ENCODE measurements around the gene UTF1.

DNA sequence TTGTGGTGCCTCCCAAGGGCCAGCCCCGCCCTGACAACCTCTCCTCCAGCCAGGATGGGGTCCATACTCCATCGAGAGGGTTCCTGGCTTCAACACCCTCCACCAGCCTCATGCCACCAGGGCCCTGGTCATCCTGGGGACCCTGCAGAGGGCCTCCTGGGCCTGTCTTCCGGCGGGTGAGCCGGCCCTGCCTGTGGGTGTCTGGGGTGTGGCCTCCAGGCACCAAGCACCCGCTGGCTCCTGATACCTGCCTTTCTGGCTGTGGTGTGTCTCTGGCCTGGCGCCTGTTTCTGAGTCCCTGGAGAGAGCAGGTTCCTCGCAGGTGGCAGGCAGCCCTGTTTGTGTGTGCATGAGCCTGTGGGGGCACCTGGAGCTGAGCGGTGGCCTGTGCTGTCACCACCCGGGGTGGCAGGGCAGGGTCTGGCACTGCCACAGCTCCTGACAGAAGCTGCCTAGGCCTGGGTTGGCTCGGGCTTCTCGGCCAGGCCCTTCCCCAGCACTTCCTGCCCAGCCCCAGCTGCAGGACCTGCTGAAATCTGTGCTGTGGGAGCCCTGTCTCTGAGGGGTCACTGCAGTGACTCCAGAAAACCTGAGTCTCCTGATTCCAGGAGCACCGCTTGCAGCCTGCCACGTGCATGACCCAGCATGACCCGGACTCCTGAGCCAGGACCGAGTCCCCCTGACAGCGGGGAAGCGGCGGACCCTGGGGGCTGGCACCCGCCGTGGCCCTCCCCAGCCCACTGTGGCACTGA lies 28.2 kb downstream of the UTF1 start:
- TF ChIP-seq, protein P1, sequence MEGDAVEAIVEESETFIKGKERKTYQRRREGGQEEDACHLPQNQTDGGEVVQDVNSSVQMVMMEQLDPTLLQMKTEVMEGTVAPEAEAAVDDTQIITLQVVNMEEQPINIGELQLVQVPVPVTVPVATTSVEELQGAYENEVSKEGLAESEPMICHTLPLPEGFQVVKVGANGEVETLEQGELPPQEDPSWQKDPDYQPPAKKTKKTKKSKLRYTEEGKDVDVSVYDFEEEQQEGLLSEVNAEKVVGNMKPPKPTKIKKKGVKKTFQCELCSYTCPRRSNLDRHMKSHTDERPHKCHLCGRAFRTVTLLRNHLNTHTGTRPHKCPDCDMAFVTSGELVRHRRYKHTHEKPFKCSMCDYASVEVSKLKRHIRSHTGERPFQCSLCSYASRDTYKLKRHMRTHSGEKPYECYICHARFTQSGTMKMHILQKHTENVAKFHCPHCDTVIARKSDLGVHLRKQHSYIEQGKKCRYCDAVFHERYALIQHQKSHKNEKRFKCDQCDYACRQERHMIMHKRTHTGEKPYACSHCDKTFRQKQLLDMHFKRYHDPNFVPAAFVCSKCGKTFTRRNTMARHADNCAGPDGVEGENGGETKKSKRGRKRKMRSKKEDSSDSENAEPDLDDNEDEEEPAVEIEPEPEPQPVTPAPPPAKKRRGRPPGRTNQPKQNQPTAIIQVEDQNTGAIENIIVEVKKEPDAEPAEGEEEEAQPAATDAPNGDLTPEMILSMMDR (IDR thresholded peaks at IDR 0.05), result no peak
- TF ChIP-seq POLR2A (IDR thresholded peaks at IDR 0.05), result no peak

Measured in uterus (tissue), 2 donors.